H1 (cell line): ENCODE results near the gene EBF3. TPM values are rescaled to one million over a fixed set of nuclear protein-coding genes. Genes with fewer than 3 reads are reported as not detected.

Source experiments
- CTCF ChIA-PET: fragments of 300-600 bp; sonication (Branson Sonifier 250); formaldehyde crosslinking; loops from one replicate; lab custom pipeline; 2021; ENCODE audit not compliant: partially characterized antibody; lab: Charles Lee
- POLR2A ChIA-PET: fragments of 300-600 bp; sonication (Branson Sonifier 250); formaldehyde crosslinking; loops from one replicate; lab custom pipeline; 2021; ENCODE audit warnings: inconsistent platforms; ENCODE audit not compliant: partially characterized antibody; lab: Charles Lee
- DNase-seq, 2 experiments: peaks; one replicate each; pipeline versions ENCODE4 v3.0.0 to v3.0.0-alpha.2; 2010 to 2022; ENCODE audit warnings: low spot score in 2 of 2, low read depth in 1 of 2, mixed read lengths in 1 of 2
- FAIRE-seq: peaks from 2 replicates; lab custom pipeline; 2011; peaks lifted over from hg19 to GRCh38; lab: Jason Lieb, UNC
- H2AFZ ChIP-seq: 2 replicates; pipeline ENCODE4 v1.8.1; 2012; ENCODE audit warnings: low read length, inconsistent platforms
- H2AK5ac ChIP-seq: 2 replicates; pipeline ENCODE4 v1.6.1; 2013; ENCODE audit warnings: low read depth, low read length
- H2BK120ac ChIP-seq: replicated peaks from 2 replicates; pipeline ENCODE3; 2013; ENCODE audit warnings: low read depth, low read length, inconsistent platforms
- H2BK12ac ChIP-seq: 2 replicates; pipeline ENCODE4 v1.6.1; 2013; ENCODE audit warnings: low read depth, low read length
- H2BK15ac ChIP-seq: 2 replicates; pipeline ENCODE4 v1.6.1; 2013; ENCODE audit warnings: low read length
- H2BK20ac ChIP-seq: 2 replicates; pipeline ENCODE4 v1.6.1; 2013; ENCODE audit warnings: low read length
- H2BK5ac ChIP-seq: 2 replicates; pipeline ENCODE4 v1.6.1; 2013; ENCODE audit warnings: low read depth, low read length
- H3K14ac ChIP-seq: 2 replicates; pipeline ENCODE4 v1.6.1; 2013; ENCODE audit warnings: inconsistent platforms; ENCODE audit not compliant: insufficient read length
- H3K18ac ChIP-seq: 2 replicates; pipeline ENCODE4 v1.6.1; 2013; ENCODE audit warnings: low read length; ENCODE audit errors: extremely low read depth
- H3K23ac ChIP-seq: 2 replicates; pipeline ENCODE4 v1.6.1; 2013; ENCODE audit warnings: inconsistent platforms; ENCODE audit not compliant: insufficient read length
- H3K23me2 ChIP-seq: 2 replicates; pipeline ENCODE4 v1.6.1; 2013; ENCODE audit warnings: low read depth, low read length
- H3K27ac ChIP-seq: 2 replicates; pipeline ENCODE4 v1.6.1; 2011; ENCODE audit warnings: low read depth, low read length, inconsistent platforms
- H3K27me3 ChIP-seq, 4 experiments: replicated peaks in 1 of 4; 1 replicate in 1 of 4; 2 replicates in 3 of 4; pipeline versions ENCODE4 v1.6.1 to v1.8.1; 2011 to 2013; ENCODE audit warnings: low read length in 3 of 4, mild to moderate bottlenecking in 3 of 4, inconsistent platforms in 2 of 4, mixed read lengths in 2 of 4, moderate library complexity in 1 of 4; ENCODE audit not compliant: control insufficient read depth in 3 of 4, insufficient read depth in 3 of 4; ENCODE audit errors: extremely low read depth in 1 of 4
- H3K36me3 ChIP-seq, 4 experiments: 2 replicates each; pipeline versions ENCODE4 v1.6.1 to v1.8.1; 2011 to 2013; ENCODE audit warnings: mild to moderate bottlenecking in 4 of 4, low read length in 3 of 4, moderate library complexity in 2 of 4, control low read depth in 1 of 4, inconsistent platforms in 1 of 4; ENCODE audit not compliant: insufficient read depth in 4 of 4, control insufficient read depth in 2 of 4
- H3K4ac ChIP-seq: replicated peaks from 2 replicates; pipeline ENCODE3; 2013; ENCODE audit warnings: low read length, low read depth, mixed read lengths, inconsistent platforms; ENCODE audit not compliant: insufficient read length
- H3K4me1 ChIP-seq, 4 experiments: replicated peaks in 1 of 4; 1 replicate in 1 of 4; 2 replicates in 3 of 4; pipeline versions ENCODE4 v1.6.1 to v1.8.1; 2011 to 2013; ENCODE audit warnings: low read length in 3 of 4, inconsistent platforms in 2 of 4, mixed read lengths in 1 of 4; ENCODE audit not compliant: insufficient read depth in 4 of 4, control insufficient read depth in 3 of 4
- H3K4me2 ChIP-seq, 2 experiments: 2 replicates each; pipeline versions ENCODE4 v1.6.1 to v1.8.1; 2011 to 2013; ENCODE audit warnings: low read depth in 2 of 2, low read length in 2 of 2, control low read depth in 1 of 2, inconsistent platforms in 1 of 2, mild to moderate bottlenecking in 1 of 2; ENCODE audit not compliant: insufficient read depth in 1 of 2
- H3K4me3 ChIP-seq, 4 experiments: fragments of 200-600, 300-600 bp in 1 of 4; sonication (generic), shearing (Covaris generic), sonication (Bioruptor Twin) in 1 of 4; 2 replicates each; pipeline versions ENCODE4 v1.5.1 to v1.8.1; 2011 to 2016; ENCODE audit warnings: low read length in 4 of 4, low read depth in 3 of 4, control low read depth in 2 of 4, inconsistent platforms in 2 of 4, mild to moderate bottlenecking in 2 of 4, mixed read lengths in 1 of 4, moderate library complexity in 1 of 4; ENCODE audit not compliant: insufficient read depth in 2 of 4; ENCODE audit errors: extremely low read depth in 1 of 4
- H3K56ac ChIP-seq: replicated peaks from 2 replicates; pipeline ENCODE3; 2013; ENCODE audit warnings: low read depth, mild to moderate bottlenecking, mixed read lengths, low read length, inconsistent platforms; ENCODE audit not compliant: insufficient read length
- H3K79me1 ChIP-seq: 2 replicates; pipeline ENCODE4 v1.6.1; 2013; ENCODE audit warnings: low read depth, low read length, control low read depth
- H3K79me2 ChIP-seq, 2 experiments: 2 replicates each; pipeline versions ENCODE4 v1.6.1 to v1.8.1; 2012 to 2013; ENCODE audit warnings: low read length in 2 of 2, mild to moderate bottlenecking in 2 of 2, inconsistent platforms in 1 of 2; ENCODE audit not compliant: insufficient read depth in 2 of 2, control insufficient read depth in 1 of 2
- H3K9ac ChIP-seq, 4 experiments: replicated peaks in 1 of 4; 1 replicate in 1 of 4; 2 replicates in 3 of 4; pipeline versions ENCODE4 v1.6.1 to v1.8.1; 2011 to 2013; ENCODE audit warnings: low read depth in 3 of 4, low read length in 3 of 4, control low read depth in 2 of 4, mild to moderate bottlenecking in 2 of 4, moderate library complexity in 2 of 4, inconsistent platforms in 1 of 4; ENCODE audit errors: extremely low read depth in 1 of 4
- H3K9me3 ChIP-seq, 2 experiments: 2 replicates each; pipeline versions ENCODE4 v1.6.1 to v1.8.1; 2012 to 2013; ENCODE audit warnings: mild to moderate bottlenecking in 2 of 2, moderate library complexity in 2 of 2, control low read depth in 1 of 2, inconsistent platforms in 1 of 2, low read depth in 1 of 2, low read length in 1 of 2, mixed read lengths in 1 of 2; ENCODE audit not compliant: insufficient read depth in 2 of 2
- H4K20me1 ChIP-seq, 2 experiments: replicated peaks in 1 of 2; 2 replicates each; pipeline versions ENCODE3 to v1.8.1; 2011 to 2013; ENCODE audit warnings: inconsistent platforms in 2 of 2, low read length in 2 of 2, mild to moderate bottlenecking in 1 of 2; ENCODE audit not compliant: insufficient read depth in 2 of 2, control insufficient read depth in 1 of 2
- H4K5ac ChIP-seq: 2 replicates; pipeline ENCODE4 v1.6.1; 2013; ENCODE audit warnings: low read length, low read depth, mixed read lengths, inconsistent platforms; ENCODE audit not compliant: insufficient read length
- H4K8ac ChIP-seq: 2 replicates; pipeline ENCODE4 v1.8.0; 2013; ENCODE audit warnings: mild to moderate bottlenecking, moderate library complexity, low read length, inconsistent platforms; ENCODE audit not compliant: insufficient read depth; ENCODE audit errors: extremely low read depth
- H4K91ac ChIP-seq: replicated peaks from 2 replicates; pipeline ENCODE3; 2013; ENCODE audit warnings: low read length, mixed read lengths, inconsistent platforms; ENCODE audit not compliant: insufficient read length
- CBX8 ChIP-seq: fragments of 300-800, 300-1000 bp; sonication (generic); IDR thresholded peaks from 2 replicates; pipeline ENCODE4 v1.7.1; 2016; ENCODE audit warnings: low read depth, low read length, borderline replicate concordance
- EP300 ChIP-seq, 2 experiments: IDR thresholded peaks; 1 replicate in 1 of 2; 2 replicates in 1 of 2; pipeline ENCODE4 v1.6.1; 2011 to 2012; ENCODE audit warnings: low read depth in 2 of 2, low read length in 2 of 2, mild to moderate bottlenecking in 2 of 2, borderline replicate concordance in 1 of 2, inconsistent platforms in 1 of 2, moderate library complexity in 1 of 2
- HDAC2 ChIP-seq, 2 experiments: fragments of 300-600 bp in 1 of 2; sonication (generic) in 1 of 2; IDR thresholded peaks; 2 replicates each; pipeline ENCODE4 v1.6.1; 2011 to 2012; ENCODE audit warnings: low read depth in 2 of 2, low read length in 2 of 2, mild to moderate bottlenecking in 2 of 2, moderate library complexity in 2 of 2, borderline replicate concordance in 1 of 2, inconsistent platforms in 1 of 2
- JUND ChIP-seq: IDR thresholded peaks from 2 replicates; pipeline ENCODE4 v1.6.1; 2011; ENCODE audit warnings: mild to moderate bottlenecking, improper control_type of control experiment, low read length
- KDM4A ChIP-seq: IDR thresholded peaks from one replicate; pipeline ENCODE4 v1.7.1; 2012; ENCODE audit warnings: low read depth, mild to moderate bottlenecking, moderate library complexity, low read length, inconsistent platforms; ENCODE audit not compliant: severe bottlenecking
- SAP30 ChIP-seq: fragments of 300-600 bp; sonication (generic); IDR thresholded peaks from 2 replicates; pipeline ENCODE4 v1.7.1; 2012; ENCODE audit warnings: low read length, moderate library complexity, mild to moderate bottlenecking, inconsistent platforms; ENCODE audit not compliant: insufficient read depth, insufficient replicate concordance
- SIN3A ChIP-seq, 2 experiments: IDR thresholded peaks in 1 of 2; conservative IDR thresholded peaks in 1 of 2; 2 replicates each; pipeline ENCODE4 v1.6.1; 2011 to 2012; ENCODE audit warnings: low read length in 2 of 2, improper control_type of control experiment in 1 of 2, low read depth in 1 of 2, mild to moderate bottlenecking in 1 of 2
- SIX5 ChIP-seq: IDR thresholded peaks from 2 replicates; pipeline ENCODE4 v1.6.1; 2011; ENCODE audit warnings: mild to moderate bottlenecking, low read depth, low read length
- SP1 ChIP-seq: IDR thresholded peaks from 2 replicates; pipeline ENCODE4 v1.6.1; 2011; ENCODE audit warnings: low read depth, low read length
- SP4 ChIP-seq: IDR thresholded peaks from 2 replicates; pipeline ENCODE4 v1.6.1; 2012; ENCODE audit warnings: low read length, inconsistent platforms
- SRF ChIP-seq: IDR thresholded peaks from 2 replicates; pipeline ENCODE4 v1.6.1; 2011; ENCODE audit warnings: mild to moderate bottlenecking, low read depth, low read length, moderate library complexity
- TEAD4 ChIP-seq: IDR thresholded peaks from 2 replicates; pipeline ENCODE4 v1.6.1; 2012; ENCODE audit warnings: low read depth, low read length, inconsistent platforms, mixed read lengths
- WGBS, 2 experiments: shearing (Covaris generic) in 1 of 2; methylation state at CpG; one replicate each; pipeline versions ENCODE4 v1.1.6 to v1.1.7; 2013 to 2015; ENCODE audit warnings: low lambda C conversion rate in 2 of 2, mixed read lengths in 2 of 2, inconsistent platforms in 1 of 2, low coverage in 1 of 2, missing lambda C conversion rate in 1 of 2; ENCODE audit not compliant: insufficient replicate concordance in 2 of 2, insufficient coverage in 1 of 2, insufficient read length in 1 of 2; ENCODE audit errors: extremely low coverage in 1 of 2, missing lambda C conversion rate in 1 of 2; 5-methylcytosine and 5-hydroxymethylcytosine counted together
- polyA plus RNA-seq, 7 experiments: library from polyadenylated mRNA; depleted of rRNA in 3 of 7; stranded (reverse) in 5 of 7; unstranded in 2 of 7; fragments of >200 nt in 5 of 7; fragments of 200-250 nt in 2 of 7; gene quantifications; 1 replicate in 5 of 7; 2 replicates in 1 of 7; 4 replicates in 1 of 7; pipeline versions ENCODE4 v1.2.1 to v1.2.3, GENCODE V29; 2011 to 2013; ENCODE audit warnings: missing spikeins in 2 of 7, mixed read lengths in 2 of 7
- total RNA-seq: library from RNA; stranded (reverse); fragmentation: NEBNext Ultra II Directional; extraction: Animal tissue kit (Norgen Biotek cat#: 25700); gene quantifications from 2 replicates; pipeline ENCODE4 v1.2.1, GENCODE V29; 2021
- TF ChIP-seq, protein P1 (sequence below): IDR thresholded peaks from 2 replicates; pipeline ENCODE4 v1.6.1; 2012; ENCODE audit warnings: inconsistent platforms

Gene EBF3
- total and polyA plus RNA-seq, 2 of the 8 experiments (the other 6 are each of a cell fraction or from before 2014, with no cell fraction given), result 0.08 to 0.26 TPM

DNA sequence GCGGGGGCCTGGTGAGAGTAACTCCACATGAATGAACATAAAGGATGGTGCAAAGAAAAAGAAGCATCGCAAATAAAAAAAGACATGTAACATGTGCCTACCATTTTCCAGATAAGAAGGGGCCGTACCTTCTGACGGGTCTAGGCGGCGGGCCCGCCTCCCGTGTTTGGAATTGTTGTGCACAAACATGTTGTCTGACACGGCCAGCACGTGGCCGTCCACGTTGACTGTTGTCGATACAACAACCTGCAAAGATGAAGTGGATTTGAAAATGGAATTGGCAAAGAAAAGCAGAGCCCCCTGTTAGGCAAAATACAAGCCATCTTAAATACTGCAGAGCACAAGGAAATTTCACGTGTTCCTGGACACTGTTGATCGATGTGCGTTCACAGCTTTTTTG, 90.7 kb downstream of the EBF3 start:
- Histone ChIP-seq H2BK20ac (no peak overlapping the region), H3K14ac (no peak overlapping the region), H3K36me3 (no peaks in the 10 kb centered on the region), H2BK12ac (no peak overlapping the region), H3K4me3 (no peak overlapping the region), H2BK15ac (no peak overlapping the region), H3K23me2 (no peaks in the 10 kb centered on the region), H4K91ac (no peak overlapping the region), H3K18ac (no peak overlapping the region), H2AFZ (no peak overlapping the region), H3K4me1 (peaks cover 5 to 27% (median 11%) of the 10 kb centered on the region in 4 experiments), H2BK120ac (no peak overlapping the region), H3K9ac (no peak overlapping the region), H3K56ac (no peak overlapping the region), H3K23ac (no peak overlapping the region), H3K27me3 (no peaks in the 10 kb centered on the region), H2AK5ac (no peak overlapping the region), H3K79me2 (no peaks in the 10 kb centered on the region), H3K9me3 (no peaks in the 10 kb centered on the region), H4K20me1 (no peaks in the 10 kb centered on the region), H2BK5ac (no peak overlapping the region), H3K79me1 (no peaks in the 10 kb centered on the region), H4K8ac (no peak overlapping the region), H3K4me2 (no peak overlapping the region), H3K27ac (no peak overlapping the region), H3K4ac (no peak overlapping the region), H4K5ac (no peak overlapping the region)
- CTCF ChIA-PET, result interaction anchor here (1.3 to 9.0 kb wide), 2 partner anchors 18 to 98 kb away, joined by 3 to 131 read pairs; no protein-coding TSS in a partner anchor
- POLR2A ChIA-PET, result no interaction called here
- FAIRE-seq (no peak), DNase-seq (no peak)
- 91% methylated on average over 16 of the region's 16 CpGs; no CpG with 5 or more reads in 1 of the 2 experiments for WGBS, 2 experiments
- TF ChIP-seq SAP30, result no peak
- TF ChIP-seq TEAD4, result no peak
- no peak for TF ChIP-seq EP300 (IDR thresholded peaks at IDR 0.05; ENCODE audit: borderline replicate concordance in 1 of 2, low read depth in 2 of 2, low read length in 2 of 2)
- TF ChIP-seq, protein P1, sequence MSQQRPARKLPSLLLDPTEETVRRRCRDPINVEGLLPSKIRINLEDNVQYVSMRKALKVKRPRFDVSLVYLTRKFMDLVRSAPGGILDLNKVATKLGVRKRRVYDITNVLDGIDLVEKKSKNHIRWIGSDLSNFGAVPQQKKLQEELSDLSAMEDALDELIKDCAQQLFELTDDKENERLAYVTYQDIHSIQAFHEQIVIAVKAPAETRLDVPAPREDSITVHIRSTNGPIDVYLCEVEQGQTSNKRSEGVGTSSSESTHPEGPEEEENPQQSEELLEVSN, result no peak
- no peak for TF ChIP-seq KDM4A
- TF ChIP-seq SP4, result no peak
- TF ChIP-seq HDAC2 (IDR thresholded peaks at IDR 0.05; ENCODE audit: borderline replicate concordance in 1 of 2, low read depth in 2 of 2, low read length in 2 of 2), result no peak
- no peak for TF ChIP-seq SIN3A (conservative IDR thresholded peaks at IDR 0.05 in 1 of 2, IDR thresholded peaks at IDR 0.05 in 1 of 2; ENCODE audit: low read depth in 1 of 2, low read length in 2 of 2)
- no peak for TF ChIP-seq SRF
- no peak for TF ChIP-seq SIX5
- no peak for TF ChIP-seq CBX8
- TF ChIP-seq JUND, result no peak
- TF ChIP-seq SP1, result no peak
